Fibroblast of skin of abdomen (primary cell): ENCODE data around the gene CWC22.
"Not testable (repeated sequence)": the region's sequence is repeated elsewhere in the genome, so short reads cannot be mapped to it uniquely, and the experiment has no call there.

ENCODE experiments used
- DNase-seq: peaks from one replicate; pipeline ENCODE4 v3.0.0-alpha.2; 2013

The CWC22 gene

DNA sequence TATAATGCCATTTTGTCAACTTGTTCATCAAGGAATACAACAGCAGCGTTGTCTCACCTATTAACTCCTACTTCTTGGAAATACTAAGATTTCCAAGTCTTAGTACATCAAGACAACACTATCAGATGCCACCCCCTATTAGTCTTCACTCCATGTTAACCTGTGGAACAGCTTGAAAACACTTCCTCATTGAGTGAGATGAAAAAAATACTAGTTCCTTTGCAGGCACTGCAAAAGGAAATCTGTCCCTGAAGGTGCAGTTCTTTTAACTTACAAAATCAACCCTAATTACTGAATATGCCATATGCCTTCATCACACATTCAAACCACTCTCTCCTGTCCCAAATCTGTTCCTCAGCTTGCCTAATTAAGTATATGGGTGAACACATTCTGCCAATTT, 4.0 kb downstream of the CWC22 start:
- no peak for DNase-seq

DNA sequence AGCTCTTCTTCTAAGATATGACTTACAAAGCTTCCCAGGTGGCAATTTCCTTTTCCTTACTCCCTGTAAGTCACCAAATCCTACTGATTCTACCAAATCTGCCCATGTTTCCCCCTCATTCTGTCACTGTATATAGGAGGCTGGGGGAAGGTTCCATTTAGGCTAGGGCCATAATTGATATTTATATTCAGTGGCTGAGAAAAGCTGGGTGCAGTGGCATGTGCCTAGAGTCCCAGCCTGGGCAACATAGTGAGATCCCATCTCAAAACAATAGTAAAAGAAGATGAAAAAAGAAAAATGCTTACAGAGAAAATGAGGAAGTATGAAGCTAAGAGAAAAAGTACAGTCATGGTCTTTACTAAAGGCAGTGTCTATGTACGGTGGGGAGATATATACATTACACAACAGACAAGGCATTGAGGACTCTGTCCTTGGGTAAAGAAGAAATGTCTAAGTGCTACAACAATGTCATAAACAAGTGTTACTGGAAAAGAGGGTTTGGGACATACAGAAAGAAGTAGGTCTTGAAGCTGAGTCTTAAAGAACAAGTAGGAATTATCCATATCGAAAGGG, 4.8 kb downstream of the CWC22 start:
- no peak for DNase-seq

DNA sequence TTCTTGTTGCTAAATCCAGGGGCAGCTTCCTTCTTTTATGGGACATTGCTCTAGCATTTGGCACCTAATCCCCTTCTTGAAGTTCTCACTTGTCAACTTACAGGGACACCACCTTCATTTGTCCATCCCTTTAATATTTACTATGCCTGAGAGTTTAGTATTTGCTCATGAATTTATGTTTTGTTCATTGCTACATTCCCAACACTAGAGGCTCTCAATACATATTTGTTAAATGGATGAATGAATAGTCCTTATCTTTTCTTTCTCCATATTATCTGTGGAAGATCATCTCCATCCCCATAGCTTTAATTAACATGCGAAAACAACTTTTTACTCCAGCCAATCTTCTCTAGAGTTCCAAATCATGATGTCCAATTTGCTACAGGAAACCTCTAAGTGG, 5.4 kb downstream of the CWC22 start:
- no peak for DNase-seq

DNA sequence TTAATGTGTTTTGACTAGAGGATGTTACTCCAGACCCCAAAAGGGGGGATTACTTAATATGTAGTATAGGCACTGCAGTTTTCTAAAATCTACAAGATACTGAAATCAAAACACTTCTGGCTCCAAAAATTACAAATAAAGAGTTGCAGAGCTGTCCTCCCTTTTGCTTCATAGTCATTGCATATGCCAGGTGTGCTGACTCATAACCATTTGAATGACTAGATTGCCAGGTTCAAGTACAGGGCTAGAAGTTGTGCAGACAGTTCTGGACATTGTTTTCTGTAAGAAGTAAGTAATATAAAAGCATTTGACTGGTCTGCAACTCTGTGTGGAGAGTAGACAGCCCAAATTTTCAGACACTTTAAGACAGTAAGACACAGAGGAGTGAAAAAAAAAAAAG, 6.7 kb downstream of the CWC22 start:
- no peak for DNase-seq

DNA sequence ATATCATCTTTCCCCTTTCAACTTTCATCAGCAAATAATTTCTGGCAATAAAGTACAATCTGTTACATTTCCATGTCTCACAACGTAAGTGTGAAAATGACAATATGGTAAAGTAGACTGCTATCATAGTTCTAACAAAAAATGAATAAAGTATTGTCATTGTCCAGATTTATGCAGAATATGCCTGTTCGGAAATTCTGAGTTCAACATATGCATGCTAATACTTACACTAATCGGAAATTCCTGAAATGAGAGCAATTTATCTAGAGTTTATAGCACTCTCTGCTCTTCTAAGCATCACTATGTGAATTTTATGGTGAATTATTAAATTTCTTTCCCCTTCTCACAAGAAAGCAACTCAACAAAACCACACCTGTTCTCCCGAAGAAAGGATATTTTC, 8.1 kb downstream of the CWC22 start:
- DNase-seq, result no peak

DNA sequence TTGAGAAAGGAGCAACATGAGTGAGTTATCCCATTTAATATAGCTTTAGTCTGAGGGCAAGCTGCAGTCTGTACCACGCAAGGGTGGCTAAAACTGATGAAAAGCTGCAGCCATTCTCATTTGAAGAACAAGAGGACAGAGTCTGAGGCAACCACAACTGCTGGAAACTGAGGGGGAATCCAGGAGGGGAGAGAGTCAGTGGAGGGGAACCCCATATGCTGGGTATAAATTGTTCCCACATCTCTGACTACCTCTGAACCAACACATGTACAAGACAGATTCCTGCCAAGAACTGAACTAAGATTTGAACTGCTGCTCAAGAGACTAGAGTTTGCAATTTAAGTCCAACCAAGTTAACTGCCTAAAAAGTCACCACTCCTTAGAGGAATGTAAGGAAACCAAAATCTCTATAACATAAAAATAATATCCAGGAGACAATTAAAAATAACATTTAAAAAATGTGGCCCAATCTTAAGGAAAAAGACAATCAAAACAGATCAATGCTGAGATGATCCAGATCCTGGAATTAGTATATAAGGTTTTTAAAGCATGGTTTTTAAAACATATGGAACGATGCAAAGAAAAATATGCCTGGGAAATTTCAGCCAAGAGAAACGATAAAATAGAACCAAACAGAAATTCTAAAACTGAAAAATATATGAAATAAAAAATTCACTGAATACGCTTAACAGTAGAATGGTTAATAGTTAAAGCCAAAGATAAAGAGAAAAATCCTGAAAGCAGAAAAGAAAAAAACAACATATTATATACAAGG, 11.2 kb downstream of the CWC22 start:
- DNase-seq, result no peak

DNA sequence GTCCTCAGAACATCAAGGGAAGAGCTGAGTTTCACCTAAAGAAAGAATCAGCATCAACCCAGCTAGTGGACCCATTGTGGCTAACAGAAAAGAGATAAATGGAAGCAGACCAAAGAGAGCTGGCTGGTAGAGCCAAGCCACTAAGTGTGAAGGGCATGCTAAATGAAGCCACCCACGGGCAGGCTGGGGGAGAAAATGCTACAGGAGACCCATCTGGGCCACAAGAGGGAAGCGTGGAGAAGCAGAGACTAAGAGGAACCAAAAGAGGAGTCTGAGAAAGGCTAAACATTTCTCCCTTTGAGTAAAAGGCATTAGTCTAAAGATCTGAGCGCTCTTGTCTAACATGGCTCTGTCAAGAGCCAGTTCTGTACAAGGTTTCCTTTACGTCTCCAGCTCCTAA, 15.8 kb downstream of the CWC22 start:
- DNase-seq, result no peak

DNA sequence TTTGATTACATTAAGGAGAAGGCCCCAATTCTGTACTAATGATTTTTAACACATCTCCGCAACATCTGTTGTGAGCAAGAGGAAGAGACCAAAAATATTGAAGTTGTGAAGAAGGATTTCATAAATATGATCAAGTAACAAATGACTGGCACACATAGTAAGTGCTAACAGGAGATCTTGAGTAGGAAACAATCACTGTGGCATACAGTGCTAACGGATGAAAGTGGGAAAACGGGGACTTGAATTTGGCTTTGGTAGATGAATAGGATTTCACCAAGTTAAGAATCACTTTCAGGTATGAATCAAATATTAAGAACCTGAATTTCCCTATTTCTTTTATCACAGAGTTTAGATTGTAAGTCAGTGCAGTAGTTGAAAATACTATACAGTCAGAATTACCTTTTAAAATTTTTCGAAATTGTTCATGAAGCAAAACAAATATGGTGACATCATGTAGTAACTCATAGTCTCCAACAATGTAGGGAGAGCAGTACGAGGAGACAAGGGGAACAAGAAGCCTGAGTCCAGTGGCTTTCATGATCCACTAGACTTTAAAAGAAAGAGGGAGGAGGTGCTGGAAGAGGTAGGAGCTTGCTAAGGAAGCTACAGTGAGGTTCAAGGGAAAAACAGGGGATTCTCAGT, 16.3 kb downstream of the CWC22 start:
- DNase-seq, result no peak

DNA sequence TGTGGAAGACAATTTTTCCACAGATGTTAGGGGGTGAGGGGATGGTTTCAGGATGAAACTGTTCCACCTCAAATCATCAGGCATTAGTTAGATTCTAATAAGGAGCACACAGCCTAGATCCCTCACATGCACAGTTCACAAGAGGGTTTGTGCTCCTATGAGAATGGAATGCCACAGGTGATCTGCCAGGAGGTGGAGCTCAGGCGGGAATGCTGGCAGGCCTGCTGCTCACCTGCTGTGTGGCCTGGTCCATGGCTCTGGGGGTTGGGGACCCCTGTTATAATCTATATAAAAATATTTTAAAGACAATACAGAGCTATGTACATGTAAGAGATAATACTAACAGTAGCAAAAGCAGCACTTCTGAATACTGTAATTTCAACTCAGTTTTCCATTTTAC, 19.2 kb downstream of the CWC22 start:
- no peak for DNase-seq

DNA sequence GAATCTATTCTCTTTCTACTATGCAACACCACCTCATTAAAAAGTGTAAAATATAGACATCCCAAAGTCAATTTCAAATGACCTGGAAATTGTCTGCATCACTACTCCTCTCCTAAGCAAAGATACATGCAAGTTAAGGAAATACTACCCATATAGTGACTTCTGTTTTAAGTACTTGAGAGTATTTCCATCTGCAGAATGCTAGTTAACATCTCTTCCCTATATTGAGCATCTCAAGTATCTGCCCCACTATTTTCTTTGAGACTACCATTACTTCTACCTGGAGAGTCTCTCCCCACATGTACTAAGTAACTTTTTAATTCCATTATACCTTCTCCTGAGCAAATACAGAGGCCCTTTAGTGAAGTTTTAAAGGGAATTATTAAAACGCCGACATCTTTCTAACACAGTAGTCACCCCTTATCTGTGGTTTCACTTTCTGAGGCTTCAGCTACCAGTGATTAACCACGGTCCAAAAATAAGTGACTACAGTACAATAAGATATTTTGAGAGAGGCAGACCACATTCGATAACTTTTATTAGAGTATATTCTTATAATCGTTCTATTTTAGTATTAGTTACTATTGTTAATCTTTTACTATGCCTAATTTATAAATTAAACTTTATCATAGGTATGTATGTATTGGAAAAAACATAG, 21.8 kb downstream of the CWC22 start:
- DNase-seq, result no peak

DNA sequence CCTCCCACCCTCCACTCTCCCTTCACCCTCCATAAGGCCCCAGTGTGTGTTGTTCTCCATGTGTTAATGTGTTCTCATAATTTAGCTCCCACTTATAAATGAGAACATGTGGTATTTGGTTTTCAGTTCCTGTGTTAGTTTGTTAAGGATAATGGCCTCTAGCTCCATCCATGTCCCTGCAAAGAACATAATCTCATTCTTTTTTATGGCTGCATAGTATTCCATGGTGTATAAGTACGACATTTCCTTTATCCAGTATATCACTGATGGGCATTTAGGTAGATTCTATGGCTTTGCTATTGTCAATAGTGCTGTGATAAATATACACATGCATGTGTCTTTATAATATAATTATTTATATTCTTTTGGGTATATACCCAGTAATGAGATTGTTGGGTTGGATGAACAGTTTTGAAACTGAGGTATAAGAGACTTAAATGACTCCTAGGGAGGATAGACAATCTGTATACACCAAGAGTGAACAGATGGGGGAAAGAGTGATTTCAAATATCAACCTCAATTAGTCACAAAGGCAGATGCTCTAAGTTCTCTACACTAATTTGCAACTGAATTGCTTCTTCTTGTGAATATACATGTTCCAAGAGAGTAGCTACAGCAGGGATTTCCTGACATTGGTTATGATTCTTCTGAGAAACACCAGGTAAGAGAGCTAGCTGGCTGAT, 23.7 kb downstream of the CWC22 start:
- DNase-seq, result no peak

DNA sequence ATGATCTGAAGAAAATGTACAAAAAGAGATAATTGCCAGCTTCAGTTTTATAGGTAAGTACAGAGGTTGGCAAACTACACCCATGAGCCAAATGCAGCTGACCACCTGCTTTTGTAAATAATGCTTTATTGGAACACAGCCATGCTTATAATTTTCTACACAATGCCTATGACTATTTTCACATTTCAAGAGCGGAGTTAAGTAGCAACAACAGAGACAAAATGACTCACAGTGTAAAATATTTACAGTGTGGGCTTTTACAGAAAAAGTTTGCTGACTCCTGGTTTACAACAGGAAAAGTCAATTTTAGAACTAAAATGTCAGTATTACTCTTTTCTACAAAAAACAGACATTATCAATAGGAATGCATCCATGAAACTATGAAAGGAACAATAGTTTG, 26.0 kb downstream of the CWC22 start:
- DNase-seq, result peak; percentile 12

DNA sequence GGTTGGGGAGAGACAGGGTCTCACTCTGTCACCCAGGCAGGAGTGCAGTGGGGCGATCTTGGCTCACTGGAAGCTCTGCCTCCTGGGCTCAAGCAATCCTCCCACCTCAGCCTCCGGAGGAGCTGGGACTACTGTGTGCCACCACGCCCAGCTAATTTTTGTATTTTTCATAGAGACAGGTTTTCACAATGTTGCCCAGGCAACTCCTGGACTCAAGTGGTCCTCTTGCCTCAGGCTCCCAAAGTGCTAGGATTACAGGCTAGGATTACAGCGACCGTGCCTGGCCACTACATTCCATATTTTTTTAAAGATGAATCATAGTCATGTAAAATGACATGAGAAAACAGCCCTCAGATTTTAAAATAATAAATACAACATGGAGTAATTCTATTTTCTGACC, 32.3 kb downstream of the CWC22 start:
- no peak for DNase-seq

DNA sequence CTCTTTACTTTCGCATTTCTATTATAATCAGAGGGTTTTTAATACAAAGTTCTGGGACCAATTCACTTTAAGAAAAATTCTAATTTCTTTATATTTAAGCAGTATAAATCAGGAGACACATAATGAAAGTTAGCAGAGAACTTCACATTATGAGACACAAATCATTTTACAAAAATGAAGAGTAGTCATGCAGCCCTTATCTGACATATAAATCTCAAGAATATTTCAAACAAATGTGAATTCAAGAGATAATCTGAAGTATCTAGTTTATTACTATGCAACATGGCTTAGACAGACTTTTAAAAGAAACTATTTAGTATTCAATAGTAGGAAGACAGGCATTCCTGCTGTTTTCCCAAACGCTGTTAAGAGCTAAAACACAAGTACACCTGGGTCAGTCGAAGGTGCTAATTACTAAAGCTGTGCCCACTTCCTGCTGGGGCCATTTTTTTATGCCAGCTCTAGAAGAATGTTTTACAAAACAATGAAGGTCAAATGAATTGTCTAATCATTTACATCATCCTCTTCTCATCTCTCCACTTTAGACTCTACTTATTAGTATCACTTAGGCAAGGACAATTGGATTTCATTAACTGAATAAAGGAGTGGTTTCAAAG, 40.2 kb downstream of the CWC22 start:
- DNase-seq, result no peak

DNA sequence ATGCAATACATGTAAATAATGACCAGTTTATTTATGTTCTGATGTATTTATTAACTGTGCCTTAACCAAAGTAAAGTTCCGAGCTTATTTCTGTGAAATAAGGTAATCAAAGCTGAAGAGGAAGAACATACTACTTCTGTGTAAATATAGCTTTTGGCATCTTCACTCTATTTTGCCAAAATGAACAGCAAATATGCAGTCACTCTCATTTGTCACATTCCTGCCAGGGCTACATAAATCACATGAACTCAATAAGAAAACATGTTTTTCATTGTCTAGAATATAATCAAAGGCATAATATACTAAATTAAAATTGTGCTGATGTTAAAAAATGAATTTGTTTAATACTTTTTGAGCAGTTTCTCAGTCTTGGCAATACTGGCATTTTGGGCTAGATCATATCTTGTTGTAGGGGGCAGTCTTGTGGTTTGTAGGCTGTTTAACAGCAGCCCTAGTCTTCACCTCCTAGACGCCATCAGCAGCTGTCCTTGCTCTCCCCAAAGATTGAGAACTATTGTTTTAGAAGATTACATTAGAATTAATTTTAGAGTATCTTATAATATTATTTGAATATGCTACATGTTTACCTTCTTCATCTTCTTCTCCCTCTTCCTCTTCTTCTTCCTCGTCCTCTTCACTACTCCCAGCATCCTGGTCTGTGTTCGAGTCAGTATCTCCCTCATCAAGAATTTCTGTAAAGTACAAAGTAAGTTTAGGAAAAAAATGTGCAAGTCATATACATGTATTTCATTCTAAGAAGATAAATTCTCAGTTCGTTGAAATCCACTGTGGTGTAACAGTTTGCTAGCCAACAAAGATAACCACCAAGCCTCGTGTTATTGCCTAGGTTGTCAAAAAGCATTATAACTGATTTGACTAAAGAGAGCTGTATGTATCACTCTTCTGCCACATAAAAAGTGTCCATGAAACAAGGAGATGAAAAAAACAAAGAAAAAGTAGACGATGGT, 41.5 kb downstream of the CWC22 start:
- DNase-seq, result peak; percentile 4

DNA sequence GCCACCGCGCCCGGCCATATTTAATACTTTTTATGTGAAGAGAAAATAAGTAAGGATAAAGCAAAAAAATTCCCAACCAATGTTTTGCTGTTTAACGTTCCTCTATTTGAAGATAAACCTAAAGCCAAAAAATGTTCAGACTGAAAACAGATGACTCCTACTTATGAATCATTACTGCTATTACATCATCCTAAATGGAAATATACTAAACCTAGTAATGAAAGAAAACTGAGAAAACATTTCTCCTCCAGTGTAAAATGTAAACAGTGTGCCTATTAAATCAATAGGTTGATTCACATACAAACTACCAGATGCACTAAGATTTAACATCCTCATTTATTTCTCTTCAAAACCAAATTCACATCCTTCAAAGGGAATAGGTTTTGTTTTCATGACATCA, 43.5 kb downstream of the CWC22 start:
- peak; percentile 40 for DNase-seq

DNA sequence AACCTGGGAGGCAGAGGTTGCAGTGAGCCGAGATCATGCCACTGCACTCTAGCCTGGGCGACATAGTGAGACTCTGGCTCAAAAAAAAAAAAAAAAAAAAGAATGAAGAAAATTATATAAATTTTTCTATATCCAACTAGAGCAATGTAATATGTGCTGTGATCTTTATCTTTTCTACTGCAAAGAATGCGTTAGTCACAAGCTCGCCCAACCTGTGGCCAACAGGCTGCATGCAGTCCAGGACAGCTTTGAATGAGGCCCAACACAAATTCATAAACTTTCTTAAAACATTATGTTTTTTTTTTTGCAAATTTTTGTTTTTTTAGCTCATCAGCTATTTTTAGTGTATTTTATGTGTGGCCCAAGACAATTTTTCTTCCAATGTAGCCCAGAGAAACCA, 48.8 kb downstream of the CWC22 start:
- DNase-seq, result not testable (repeated sequence)

DNA sequence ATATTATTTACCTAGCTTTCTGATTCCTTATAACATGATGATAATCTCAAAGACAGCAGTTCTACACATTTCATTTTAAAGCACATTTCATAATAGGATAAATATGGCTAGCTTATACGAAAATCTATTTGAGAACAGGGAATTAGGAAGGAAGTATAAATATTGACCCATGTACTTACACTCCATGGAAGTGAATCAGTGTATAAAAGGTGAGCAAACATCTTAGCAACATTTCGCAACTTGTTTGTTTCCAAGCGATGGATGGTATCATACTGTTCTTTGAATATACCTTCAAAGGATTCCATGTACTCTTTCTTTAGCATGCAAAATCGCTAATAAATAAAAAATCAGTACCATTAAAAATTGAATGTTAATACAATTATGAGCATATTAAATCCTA, 53.1 kb downstream of the CWC22 start:
- no peak for DNase-seq

DNA sequence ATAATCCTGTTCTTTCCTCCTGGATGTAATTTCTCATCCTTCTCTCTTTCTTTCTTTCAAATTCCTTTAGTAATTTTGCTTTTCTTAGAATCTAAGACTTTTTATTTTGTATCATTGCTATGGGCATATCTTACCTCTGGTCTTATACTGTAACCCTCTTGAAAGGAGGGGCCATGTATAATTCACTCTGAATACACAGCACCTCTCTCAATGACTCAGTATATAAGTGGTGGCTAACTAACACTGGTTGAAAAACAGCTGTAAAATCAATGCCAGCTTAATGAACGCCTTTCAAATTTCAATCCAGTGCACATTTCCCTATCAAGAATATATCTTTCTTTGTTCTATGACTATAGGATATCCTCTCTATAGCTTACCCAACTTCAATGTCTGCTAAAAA, 53.7 kb downstream of the CWC22 start:
- DNase-seq, result no peak

DNA sequence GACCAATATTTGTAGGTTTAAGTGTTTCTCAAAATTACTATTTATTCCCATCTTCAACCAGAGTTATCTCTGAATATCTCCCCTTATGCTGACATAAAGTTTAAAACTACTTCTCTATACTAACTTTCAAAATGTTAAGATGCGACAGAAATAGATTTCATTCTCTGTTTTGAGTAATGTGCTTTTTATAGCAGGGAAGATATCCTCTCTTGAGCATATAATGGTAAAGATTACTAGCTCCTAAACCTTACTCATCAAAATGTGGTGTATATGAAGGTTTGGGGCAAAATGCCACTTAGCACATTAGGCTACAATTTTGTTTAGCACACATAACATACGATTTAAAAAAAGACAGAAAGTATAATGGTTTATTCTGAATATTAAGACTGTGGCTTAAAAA, 54.4 kb downstream of the CWC22 start:
- DNase-seq, result no peak

DNA sequence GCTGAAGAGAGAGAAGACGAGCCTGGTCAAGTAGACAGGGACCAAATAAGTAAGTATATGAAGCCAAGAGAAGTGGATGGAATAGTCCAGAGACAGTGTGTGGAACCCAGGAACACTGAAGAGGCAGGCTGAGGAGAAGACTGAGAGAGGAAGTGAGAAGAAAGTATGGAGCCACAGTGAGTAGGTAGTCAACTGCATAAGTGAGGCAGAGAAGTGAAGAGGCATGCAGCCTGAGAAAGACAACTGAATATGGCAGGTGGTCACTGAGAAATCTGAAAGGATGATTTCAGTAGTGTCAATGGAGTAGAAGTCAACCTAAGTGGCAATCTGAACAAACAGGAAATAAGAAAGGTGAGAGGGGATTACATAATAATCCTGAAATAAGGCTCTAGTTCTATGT, 55.4 kb downstream of the CWC22 start:
- no peak for DNase-seq
